AG04450 (cell line): ENCODE measurements around the gene DNM3. TPM values are rescaled to one million over a fixed set of nuclear protein-coding genes. Genes with fewer than 3 reads are reported as not detected.

Experiments used
- CTCF ChIA-PET: fragments of 300-600, 350-600 bp; formaldehyde crosslinking; extraction: SDS; loops from one replicate; lab custom pipeline; 2022; ENCODE audit warnings: antibody characterized with exemption, inconsistent platforms; lab: Charles Lee
- POLR2A ChIA-PET: fragments of 350-600 bp; formaldehyde crosslinking; extraction: SDS; loops from one replicate; lab custom pipeline; 2021; ENCODE audit warnings: antibody characterized with exemption, inconsistent platforms; lab: Yijun Ruan, JAX
- DNase-seq: peaks from one replicate; pipeline ENCODE4 v3.0.0-alpha.2; 2011; ENCODE audit warnings: low read depth, low spot score
- H3K27ac ChIP-seq: one replicate; pipeline ENCODE4 v1.5.1; 2012; ENCODE audit warnings: low read depth, low read length, control low read depth
- H3K27me3 ChIP-seq: one replicate; pipeline ENCODE4 v1.6.0; 2012; ENCODE audit warnings: low read length; ENCODE audit not compliant: control insufficient read depth, insufficient read depth
- H3K4me3 ChIP-seq: 2 replicates; pipeline ENCODE4 v1.5.1; 2011; ENCODE audit warnings: mild to moderate bottlenecking, low read depth, low read length, control low read depth
- H3K9me3 ChIP-seq: 2 replicates; pipeline ENCODE4 v1.5.1; 2012; ENCODE audit warnings: low read length; ENCODE audit not compliant: control insufficient read depth, insufficient read depth
- polyA plus RNA-seq: library from polyadenylated mRNA; depleted of rRNA; stranded (reverse); fragments of >200 nt; gene quantifications from 2 replicates; pipeline ENCODE4 v1.2.3, GENCODE V29; 2011
- TF ChIP-seq, protein P1 (sequence below): IDR thresholded peaks from 2 replicates; pipeline ENCODE4 v1.5.1; 2011; ENCODE audit warnings: low read depth, low read length, control low read depth, inconsistent platforms

Gene DNM3
- polyA plus RNA-seq, 1 experiment: 0.37 TPM

DNA sequence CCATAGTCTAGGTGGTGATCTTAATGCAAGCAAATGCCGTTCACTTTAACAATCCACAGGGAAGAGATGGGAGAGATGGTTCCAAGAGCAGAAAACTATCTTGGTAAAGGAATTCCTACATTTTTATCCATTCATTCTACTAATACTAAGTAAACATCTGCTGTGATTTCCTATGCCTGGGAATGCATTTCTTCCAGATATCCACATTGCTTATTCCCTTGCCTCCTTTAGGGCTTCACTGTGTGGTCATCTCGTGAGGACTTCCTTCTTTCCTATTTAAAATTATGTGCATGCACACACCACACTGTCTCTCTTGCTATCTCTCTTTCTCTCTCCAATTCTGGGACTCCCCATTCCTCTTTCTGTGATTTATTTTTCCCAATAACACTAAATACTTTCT, 380.1 kb downstream of the DNM3 start:
- ChIA-PET CTCF (interaction anchor here (2.1 kb wide), 1 partner anchor 219 kb away, joined by 7 read pairs; no protein-coding TSS in a partner anchor), POLR2A (no interaction called here)
- TF ChIP-seq, protein P1, sequence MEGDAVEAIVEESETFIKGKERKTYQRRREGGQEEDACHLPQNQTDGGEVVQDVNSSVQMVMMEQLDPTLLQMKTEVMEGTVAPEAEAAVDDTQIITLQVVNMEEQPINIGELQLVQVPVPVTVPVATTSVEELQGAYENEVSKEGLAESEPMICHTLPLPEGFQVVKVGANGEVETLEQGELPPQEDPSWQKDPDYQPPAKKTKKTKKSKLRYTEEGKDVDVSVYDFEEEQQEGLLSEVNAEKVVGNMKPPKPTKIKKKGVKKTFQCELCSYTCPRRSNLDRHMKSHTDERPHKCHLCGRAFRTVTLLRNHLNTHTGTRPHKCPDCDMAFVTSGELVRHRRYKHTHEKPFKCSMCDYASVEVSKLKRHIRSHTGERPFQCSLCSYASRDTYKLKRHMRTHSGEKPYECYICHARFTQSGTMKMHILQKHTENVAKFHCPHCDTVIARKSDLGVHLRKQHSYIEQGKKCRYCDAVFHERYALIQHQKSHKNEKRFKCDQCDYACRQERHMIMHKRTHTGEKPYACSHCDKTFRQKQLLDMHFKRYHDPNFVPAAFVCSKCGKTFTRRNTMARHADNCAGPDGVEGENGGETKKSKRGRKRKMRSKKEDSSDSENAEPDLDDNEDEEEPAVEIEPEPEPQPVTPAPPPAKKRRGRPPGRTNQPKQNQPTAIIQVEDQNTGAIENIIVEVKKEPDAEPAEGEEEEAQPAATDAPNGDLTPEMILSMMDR: no peak
- Histone ChIP-seq H3K4me3 (no peak overlapping the region), H3K9me3 (no peaks in the 10 kb centered on the region), H3K27ac (no peak overlapping the region), H3K27me3 (no peaks in the 10 kb centered on the region)
- no peak for DNase-seq

DNA sequence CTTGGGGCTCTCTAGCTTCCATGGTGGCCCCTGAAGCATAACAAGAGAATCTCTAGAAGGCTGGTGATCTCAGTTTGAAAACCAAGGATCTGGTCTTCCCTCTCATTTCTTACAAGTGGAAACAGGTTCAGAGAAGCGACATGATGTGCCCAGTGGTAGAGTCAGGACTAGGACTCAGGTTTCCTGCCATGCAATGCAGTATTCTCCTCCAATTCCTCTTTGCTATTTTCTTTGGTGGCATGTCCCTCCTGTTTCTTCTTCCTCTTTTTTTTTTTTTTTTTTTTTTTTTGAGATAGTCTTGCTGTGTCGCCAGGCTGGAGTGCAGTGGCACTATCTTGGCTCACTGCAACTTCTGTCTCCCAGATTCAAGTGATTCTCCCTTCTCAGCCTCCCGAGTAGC, 383.6 kb downstream of the DNM3 start:
- TF ChIP-seq, protein P1: no peak
- POLR2A ChIA-PET: no interaction called here
- Histone ChIP-seq H3K9me3 (no peaks in the 10 kb centered on the region), H3K4me3 (no peak overlapping the region), H3K27ac (no peak overlapping the region), H3K27me3 (no peaks in the 10 kb centered on the region)
- CTCF ChIA-PET: no interaction called here
- DNase-seq: no peak

DNA sequence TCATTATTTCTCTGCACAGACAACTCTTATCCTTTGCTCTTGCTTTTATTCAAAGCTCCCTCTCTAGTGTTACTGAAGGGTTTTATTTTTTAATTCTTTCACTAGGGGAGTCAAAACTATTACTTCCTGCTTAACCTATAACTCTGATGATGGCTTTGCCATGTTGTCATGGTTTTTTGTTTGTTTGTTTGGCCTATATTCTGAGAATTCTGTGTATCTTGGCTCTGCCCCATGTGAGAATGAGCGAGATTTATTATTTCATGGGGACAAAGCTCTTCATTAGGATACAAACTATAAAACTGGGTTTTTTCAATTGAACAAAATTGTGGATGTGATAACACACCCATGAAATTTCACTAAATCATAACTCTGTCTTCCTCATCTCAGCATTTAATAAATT, 388.6 kb downstream of the DNM3 start:
- ChIA-PET POLR2A (no interaction called here), CTCF (no interaction called here)
- H3K4me3 ChIP-seq: no peak overlapping the region
- no peak overlapping the region for H3K27ac ChIP-seq
- H3K27me3 ChIP-seq: no peaks in the 10 kb centered on the region
- H3K9me3 ChIP-seq: no peaks in the 10 kb centered on the region
- no peak for DNase-seq
- TF ChIP-seq, protein P1: no peak

DNA sequence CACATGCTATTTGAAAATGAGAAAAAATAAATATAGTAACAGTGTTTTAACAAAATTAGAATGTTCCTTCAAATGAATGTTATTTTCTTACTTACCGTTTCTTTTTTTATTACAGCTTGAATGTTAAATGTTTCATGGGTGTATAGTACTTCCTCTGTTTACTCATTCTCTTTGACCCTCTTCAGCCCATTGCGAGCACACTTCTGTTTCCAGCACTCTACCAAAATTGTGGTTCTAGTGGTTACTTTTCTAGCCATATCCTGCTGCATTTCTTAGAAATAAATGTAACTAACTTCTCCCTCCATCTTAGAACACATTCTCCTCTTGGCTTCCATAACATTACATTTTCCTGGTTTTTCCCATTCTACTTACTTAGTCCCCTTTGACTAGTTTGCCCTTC, 389.2 kb downstream of the DNM3 start:
- no peaks in the 10 kb centered on the region for H3K9me3 ChIP-seq
- no peaks in the 10 kb centered on the region for H3K27me3 ChIP-seq
- no peak for DNase-seq
- H3K27ac ChIP-seq: no peak overlapping the region
- POLR2A ChIA-PET: no interaction called here
- H3K4me3 ChIP-seq: no peak overlapping the region
- CTCF ChIA-PET: no interaction called here
- TF ChIP-seq, protein P1: no peak

DNA sequence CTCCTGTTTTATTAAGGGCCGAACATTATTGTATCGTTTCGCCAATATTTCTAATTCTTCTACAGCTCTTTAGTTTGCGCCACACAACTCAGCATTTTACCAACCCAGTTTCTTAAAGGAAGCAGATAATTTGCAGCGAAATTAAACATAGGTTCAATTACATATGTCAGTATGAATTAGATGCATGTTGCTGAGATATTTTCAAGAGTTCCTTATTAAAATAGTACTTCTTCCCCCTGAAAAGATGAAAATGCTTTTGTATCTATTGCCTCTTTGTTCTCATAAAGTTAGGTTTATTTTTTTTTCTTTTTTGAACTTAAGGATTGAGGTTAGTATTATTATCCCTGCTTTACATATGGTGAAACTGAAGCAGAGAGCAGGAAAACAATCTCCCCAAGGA, 395.7 kb downstream of the DNM3 start:
- H3K27me3 ChIP-seq: no peaks in the 10 kb centered on the region
- no peak overlapping the region for H3K4me3 ChIP-seq
- no peak for DNase-seq
- POLR2A ChIA-PET: no interaction called here
- H3K27ac ChIP-seq: no peak overlapping the region
- CTCF ChIA-PET: no interaction called here
- TF ChIP-seq, protein P1: no peak
- no peaks in the 10 kb centered on the region for H3K9me3 ChIP-seq
